WTC11 (cell line): ENCODE results near the gene TMEM132E.

ENCODE experiments used
- CBFB ChIP-seq: sonication (generic); formaldehyde crosslinking; IDR thresholded peaks from 2 replicates; pipeline ENCODE4 v1.8.1; 2022; ENCODE audit warnings: mild to moderate bottlenecking, low read depth, missing genetic modification reagents
- FOXP1 ChIP-seq: sonication (generic); formaldehyde crosslinking; IDR thresholded peaks from 2 replicates; pipeline ENCODE4 v1.8.0; 2022; ENCODE audit warnings: missing genetic modification reagents, mild to moderate bottlenecking, moderate library complexity, borderline replicate concordance
- IRF2 ChIP-seq: sonication (generic); formaldehyde crosslinking; IDR thresholded peaks from 2 replicates; pipeline ENCODE4 v1.8.0; 2022; ENCODE audit warnings: low read depth, missing genetic modification reagents, borderline replicate concordance
- OVOL2 ChIP-seq: fragments of 250-450 bp; sonication (Bioruptor Pico); IDR thresholded peaks from 2 replicates; pipeline ENCODE4 v1.9.0; 2021; ENCODE audit warnings: mild to moderate bottlenecking, borderline replicate concordance
- RELA ChIP-seq: sonication (generic); formaldehyde crosslinking; IDR thresholded peaks from 2 replicates; pipeline ENCODE4 v1.8.1; 2022; ENCODE audit warnings: missing genetic modification reagents, mild to moderate bottlenecking, borderline replicate concordance
- SMAD4 ChIP-seq: sonication (generic); formaldehyde crosslinking; IDR thresholded peaks from 2 replicates; pipeline ENCODE4 v1.8.0; 2022; ENCODE audit warnings: mild to moderate bottlenecking, missing genetic modification reagents
- ZNF263 ChIP-seq: sonication (generic); formaldehyde crosslinking; IDR thresholded peaks from 2 replicates; pipeline ENCODE4 v1.8.1; 2022; ENCODE audit warnings: low read depth, mild to moderate bottlenecking, moderate library complexity, missing genetic modification reagents
- TF ChIP-seq, protein P1 (sequence below): sonication (generic); formaldehyde crosslinking; conservative IDR thresholded peaks from 2 replicates; pipeline ENCODE4 v1.8.1; 2022; ENCODE audit warnings: mild to moderate bottlenecking, missing genetic modification reagents
- TF ChIP-seq, protein P2 (sequence below): fragments of 200-600 bp; IDR thresholded peaks from 2 replicates; pipeline ENCODE4 v1.8.0; 2022; ENCODE audit warnings: antibody characterized with exemption
- TF ChIP-seq, protein P3 (sequence below): sonication (generic); formaldehyde crosslinking; IDR thresholded peaks from 2 replicates; pipeline ENCODE4 v1.8.1; 2023; ENCODE audit warnings: mild to moderate bottlenecking, missing genetic modification reagents, borderline replicate concordance
- TF ChIP-seq, protein P4 (sequence below): sonication (generic); formaldehyde crosslinking; IDR thresholded peaks from 2 replicates; pipeline ENCODE4 v1.8.1; 2022; ENCODE audit warnings: low read depth, missing genetic modification reagents, borderline replicate concordance

DNA sequence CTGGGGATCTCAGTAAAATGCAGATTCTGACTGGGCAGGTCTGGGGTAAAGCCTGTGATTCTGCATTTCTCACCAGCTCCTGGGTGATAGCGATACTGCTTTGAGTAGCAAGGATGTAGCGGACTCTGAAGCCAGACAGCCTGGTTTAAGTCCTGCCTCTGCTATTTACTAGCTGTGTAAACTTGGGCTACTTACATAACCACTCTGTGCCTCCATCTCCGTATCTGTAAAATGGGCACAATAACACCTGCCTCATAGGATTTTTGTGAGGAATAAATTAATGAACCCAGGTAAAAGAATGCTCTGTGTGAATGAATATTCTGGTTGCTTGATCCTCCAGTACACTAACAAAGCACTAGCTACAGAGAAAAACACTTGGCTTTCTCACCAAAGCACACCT lies 54.4 kb downstream of the TMEM132E start:
- TF ChIP-seq, protein P1, sequence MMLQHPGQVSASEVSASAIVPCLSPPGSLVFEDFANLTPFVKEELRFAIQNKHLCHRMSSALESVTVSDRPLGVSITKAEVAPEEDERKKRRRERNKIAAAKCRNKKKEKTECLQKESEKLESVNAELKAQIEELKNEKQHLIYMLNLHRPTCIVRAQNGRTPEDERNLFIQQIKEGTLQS (CRISPR knock-in tag), result no peak
- TF ChIP-seq ZNF263 (CRISPR knock-in tag), result no peak
- no peak for TF ChIP-seq FOXP1
- TF ChIP-seq, protein P2, sequence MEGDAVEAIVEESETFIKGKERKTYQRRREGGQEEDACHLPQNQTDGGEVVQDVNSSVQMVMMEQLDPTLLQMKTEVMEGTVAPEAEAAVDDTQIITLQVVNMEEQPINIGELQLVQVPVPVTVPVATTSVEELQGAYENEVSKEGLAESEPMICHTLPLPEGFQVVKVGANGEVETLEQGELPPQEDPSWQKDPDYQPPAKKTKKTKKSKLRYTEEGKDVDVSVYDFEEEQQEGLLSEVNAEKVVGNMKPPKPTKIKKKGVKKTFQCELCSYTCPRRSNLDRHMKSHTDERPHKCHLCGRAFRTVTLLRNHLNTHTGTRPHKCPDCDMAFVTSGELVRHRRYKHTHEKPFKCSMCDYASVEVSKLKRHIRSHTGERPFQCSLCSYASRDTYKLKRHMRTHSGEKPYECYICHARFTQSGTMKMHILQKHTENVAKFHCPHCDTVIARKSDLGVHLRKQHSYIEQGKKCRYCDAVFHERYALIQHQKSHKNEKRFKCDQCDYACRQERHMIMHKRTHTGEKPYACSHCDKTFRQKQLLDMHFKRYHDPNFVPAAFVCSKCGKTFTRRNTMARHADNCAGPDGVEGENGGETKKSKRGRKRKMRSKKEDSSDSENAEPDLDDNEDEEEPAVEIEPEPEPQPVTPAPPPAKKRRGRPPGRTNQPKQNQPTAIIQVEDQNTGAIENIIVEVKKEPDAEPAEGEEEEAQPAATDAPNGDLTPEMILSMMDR, result no peak
- TF ChIP-seq OVOL2, result no peak
- TF ChIP-seq, protein P3, sequence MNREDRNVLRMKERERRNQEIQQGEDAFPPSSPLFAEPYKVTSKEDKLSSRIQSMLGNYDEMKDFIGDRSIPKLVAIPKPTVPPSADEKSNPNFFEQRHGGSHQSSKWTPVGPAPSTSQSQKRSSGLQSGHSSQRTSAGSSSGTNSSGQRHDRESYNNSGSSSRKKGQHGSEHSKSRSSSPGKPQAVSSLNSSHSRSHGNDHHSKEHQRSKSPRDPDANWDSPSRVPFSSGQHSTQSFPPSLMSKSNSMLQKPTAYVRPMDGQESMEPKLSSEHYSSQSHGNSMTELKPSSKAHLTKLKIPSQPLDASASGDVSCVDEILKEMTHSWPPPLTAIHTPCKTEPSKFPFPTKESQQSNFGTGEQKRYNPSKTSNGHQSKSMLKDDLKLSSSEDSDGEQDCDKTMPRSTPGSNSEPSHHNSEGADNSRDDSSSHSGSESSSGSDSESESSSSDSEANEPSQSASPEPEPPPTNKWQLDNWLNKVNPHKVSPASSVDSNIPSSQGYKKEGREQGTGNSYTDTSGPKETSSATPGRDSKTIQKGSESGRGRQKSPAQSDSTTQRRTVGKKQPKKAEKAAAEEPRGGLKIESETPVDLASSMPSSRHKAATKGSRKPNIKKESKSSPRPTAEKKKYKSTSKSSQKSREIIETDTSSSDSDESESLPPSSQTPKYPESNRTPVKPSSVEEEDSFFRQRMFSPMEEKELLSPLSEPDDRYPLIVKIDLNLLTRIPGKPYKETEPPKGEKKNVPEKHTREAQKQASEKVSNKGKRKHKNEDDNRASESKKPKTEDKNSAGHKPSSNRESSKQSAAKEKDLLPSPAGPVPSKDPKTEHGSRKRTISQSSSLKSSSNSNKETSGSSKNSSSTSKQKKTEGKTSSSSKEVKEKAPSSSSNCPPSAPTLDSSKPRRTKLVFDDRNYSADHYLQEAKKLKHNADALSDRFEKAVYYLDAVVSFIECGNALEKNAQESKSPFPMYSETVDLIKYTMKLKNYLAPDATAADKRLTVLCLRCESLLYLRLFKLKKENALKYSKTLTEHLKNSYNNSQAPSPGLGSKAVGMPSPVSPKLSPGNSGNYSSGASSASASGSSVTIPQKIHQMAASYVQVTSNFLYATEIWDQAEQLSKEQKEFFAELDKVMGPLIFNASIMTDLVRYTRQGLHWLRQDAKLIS (CRISPR knock-in tag), result no peak
- TF ChIP-seq, protein P4, sequence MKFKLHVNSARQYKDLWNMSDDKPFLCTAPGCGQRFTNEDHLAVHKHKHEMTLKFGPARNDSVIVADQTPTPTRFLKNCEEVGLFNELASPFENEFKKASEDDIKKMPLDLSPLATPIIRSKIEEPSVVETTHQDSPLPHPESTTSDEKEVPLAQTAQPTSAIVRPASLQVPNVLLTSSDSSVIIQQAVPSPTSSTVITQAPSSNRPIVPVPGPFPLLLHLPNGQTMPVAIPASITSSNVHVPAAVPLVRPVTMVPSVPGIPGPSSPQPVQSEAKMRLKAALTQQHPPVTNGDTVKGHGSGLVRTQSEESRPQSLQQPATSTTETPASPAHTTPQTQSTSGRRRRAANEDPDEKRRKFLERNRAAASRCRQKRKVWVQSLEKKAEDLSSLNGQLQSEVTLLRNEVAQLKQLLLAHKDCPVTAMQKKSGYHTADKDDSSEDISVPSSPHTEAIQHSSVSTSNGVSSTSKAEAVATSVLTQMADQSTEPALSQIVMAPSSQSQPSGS (CRISPR knock-in tag), result no peak
- no peak for TF ChIP-seq RELA
- TF ChIP-seq IRF2 (CRISPR knock-in tag), result no peak
- no peak for TF ChIP-seq CBFB (CRISPR knock-in tag)
- TF ChIP-seq SMAD4 (CRISPR knock-in tag), result no peak
